GM12878 (cell line): ENCODE data around the gene ATXN7L1. TPM values are rescaled to one million over a fixed set of nuclear protein-coding genes. Genes with fewer than 3 reads are reported as not detected.

Source experiments
- ATAC-seq: fragments of 200-7000 bp; cut with Tn5 transposase; 3 replicates; pipeline ENCODE4 v1.9.1; 2020; ENCODE audit warnings: mild to moderate bottlenecking, moderate library complexity
- BruUV-seq: library from RNA; stranded (reverse); fragments of 400-500 nt; replicated peaks from 2 replicates; lab custom pipeline; 2021; lab: Mats Ljungman, UMichigan
- CTCF ChIA-PET: fragments of 300-600 bp; sonication (Branson Sonifier 250); formaldehyde crosslinking; extraction: SDS; loops from one replicate; lab custom pipeline; 2021; ENCODE audit warnings: inconsistent platforms; lab: Yijun Ruan, JAX
- POLR2A ChIA-PET: fragments of 350-600 bp; formaldehyde crosslinking; extraction: SDS; loops from one replicate; lab custom pipeline; 2021; ENCODE audit warnings: inconsistent platforms; lab: Charles Lee
- RAD21 ChIA-PET: fragments of 300-600 bp; sonication (Branson Sonifier 250); formaldehyde crosslinking; loops from one replicate; lab custom pipeline; 2023; ENCODE audit warnings: antibody characterized with exemption; ENCODE audit not compliant: unreplicated experiment; lab: Charles Lee
- SMC1A ChIA-PET: fragments of 300-600 bp; sonication (Branson Sonifier 250); formaldehyde crosslinking; loops from one replicate; lab custom pipeline; 2023; ENCODE audit not compliant: unreplicated experiment, uncharacterized antibody; lab: Charles Lee
- DNase-seq: peaks from one replicate; pipeline ENCODE4 v3.0.0-alpha.2; 2011; ENCODE audit warnings: low read depth, low spot score
- FAIRE-seq: peaks from 3 replicates; lab custom pipeline; 2011; peaks lifted over from hg19 to GRCh38; lab: Jason Lieb, UNC
- H2AFZ ChIP-seq: 2 replicates; pipeline ENCODE4 v1.6.0; 2011; ENCODE audit warnings: low read depth, low read length, control low read depth; ENCODE audit not compliant: control insufficient read depth
- H3K27ac ChIP-seq: 2 replicates; pipeline ENCODE4 v1.5.1; 2011; ENCODE audit warnings: control low read depth; ENCODE audit not compliant: control insufficient read depth, insufficient read depth
- H3K27me3 ChIP-seq, 2 experiments: replicated peaks in 1 of 2; 2 replicates each; pipeline versions ENCODE4 v1.6.0 to v1.6.1; 2011; ENCODE audit warnings: low read length in 1 of 2; ENCODE audit not compliant: control insufficient read depth in 2 of 2, insufficient read depth in 2 of 2
- H3K36me3 ChIP-seq, 2 experiments: 2 replicates each; pipeline ENCODE4 v1.5.1; 2011; ENCODE audit warnings: low read length in 1 of 2; ENCODE audit not compliant: control insufficient read depth in 2 of 2, insufficient read depth in 2 of 2
- H3K4me1 ChIP-seq: 2 replicates; pipeline ENCODE4 v1.6.1; 2011; ENCODE audit warnings: mild to moderate bottlenecking, low read length, moderate library complexity, mixed read lengths; ENCODE audit not compliant: control insufficient read depth, insufficient read depth
- H3K4me2 ChIP-seq: 2 replicates; pipeline ENCODE4 v1.6.0; 2011; ENCODE audit warnings: control low read depth; ENCODE audit not compliant: control insufficient read depth, insufficient read depth
- H3K4me3 ChIP-seq: fragments of 200-600 bp; sonication (generic); 2 replicates; pipeline ENCODE4 v1.5.1; 2016
- H3K79me2 ChIP-seq: 2 replicates; pipeline ENCODE4 v1.6.0; 2011; ENCODE audit warnings: low read length; ENCODE audit not compliant: control insufficient read depth, insufficient read depth
- H3K9ac ChIP-seq: 2 replicates; pipeline ENCODE4 v1.8.0; 2011; ENCODE audit warnings: low read length, control low read depth, mixed read lengths; ENCODE audit not compliant: control insufficient read depth, insufficient read depth
- H3K9me3 ChIP-seq: replicated peaks from 3 replicates; pipeline ENCODE4 v1.5.1; 2011; ENCODE audit warnings: mild to moderate bottlenecking, low read length; ENCODE audit not compliant: control insufficient read depth, insufficient read depth
- H4K20me1 ChIP-seq: 2 replicates; pipeline ENCODE4 v1.6.0; 2011; ENCODE audit not compliant: control insufficient read depth, insufficient read depth
- EGR1 ChIP-seq, 2 experiments: IDR thresholded peaks; 1 replicate in 1 of 2; 2 replicates in 1 of 2; pipeline ENCODE4 v1.6.1; 2011 to 2012; ENCODE audit warnings: low read depth in 2 of 2, low read length in 2 of 2, borderline replicate concordance in 1 of 2, mild to moderate bottlenecking in 1 of 2, moderate library complexity in 1 of 2
- SMARCA5 ChIP-seq: fragments of 450-650 bp; IDR thresholded peaks from 2 replicates; pipeline ENCODE4 v1.6.1; 2017; ENCODE audit warnings: mild to moderate bottlenecking
- ZNF207 ChIP-seq: fragments of 450-650 bp; IDR thresholded peaks from 2 replicates; pipeline ENCODE4 v1.6.1; 2014; ENCODE audit warnings: antibody characterized with exemption, mild to moderate bottlenecking, borderline replicate concordance
- WGBS: methylation state at CpG from one replicate; pipeline ENCODE4 v1.1.6; 2016; ENCODE audit warnings: low lambda C conversion rate; ENCODE audit not compliant: insufficient replicate concordance, insufficient coverage; ENCODE audit errors: missing lambda C conversion rate; 5-methylcytosine and 5-hydroxymethylcytosine counted together
- in situ Hi-C: fragments of 300-500 bp; cut with MboI; formaldehyde crosslinking; loops from 9 replicates; pipeline ENCODE4 v1.14.3; 2018; ENCODE audit warnings: mixed read lengths
- intact Hi-C: fragments of 100-400 bp; cut with micrococcal nuclease; formaldehyde crosslinking; loops from one replicate; pipeline ENCODE4 v1.14.2; 2022; ENCODE audit not compliant: unreplicated experiment
- polyA plus RNA-seq, 11 experiments: library from polyadenylated mRNA; depleted of rRNA in 4 of 11; unstranded in 6 of 11; stranded (reverse) in 5 of 11; fragments of >200 nt; fragmentation: Nextera tagmentation in 4 of 11; fragmentation: Illumina TruSeq in 1 of 11; extraction: Ambion mirVana in 4 of 11; extraction: Trizol in 1 of 11; gene quantifications; 1 replicate in 1 of 11; 2 replicates in 10 of 11; pipeline versions ENCODE4 v1.2.1 to v1.2.3, GENCODE V29; 2011 to 2016; ENCODE audit warnings: inconsistent platforms in 2 of 11, missing spikeins in 2 of 11, low read depth in 1 of 11
- total RNA-seq, 4 experiments: library from RNA; depleted of rRNA in 3 of 4; stranded (reverse); fragments of >200 nt in 3 of 4; fragmentation: Illumina TruSeq in 1 of 4; extraction: Trizol in 1 of 4; gene quantifications; 2 replicates each; pipeline versions ENCODE4 v1.2.1 to v1.2.3, GENCODE V29; 2013 to 2021

Gene ATXN7L1
- total and polyA plus RNA-seq, 10 of the 15 experiments (the other 5 are each of a cell fraction or from before 2014, with no cell fraction given) = 0.40 to 2.9 (median 1.2) TPM

DNA sequence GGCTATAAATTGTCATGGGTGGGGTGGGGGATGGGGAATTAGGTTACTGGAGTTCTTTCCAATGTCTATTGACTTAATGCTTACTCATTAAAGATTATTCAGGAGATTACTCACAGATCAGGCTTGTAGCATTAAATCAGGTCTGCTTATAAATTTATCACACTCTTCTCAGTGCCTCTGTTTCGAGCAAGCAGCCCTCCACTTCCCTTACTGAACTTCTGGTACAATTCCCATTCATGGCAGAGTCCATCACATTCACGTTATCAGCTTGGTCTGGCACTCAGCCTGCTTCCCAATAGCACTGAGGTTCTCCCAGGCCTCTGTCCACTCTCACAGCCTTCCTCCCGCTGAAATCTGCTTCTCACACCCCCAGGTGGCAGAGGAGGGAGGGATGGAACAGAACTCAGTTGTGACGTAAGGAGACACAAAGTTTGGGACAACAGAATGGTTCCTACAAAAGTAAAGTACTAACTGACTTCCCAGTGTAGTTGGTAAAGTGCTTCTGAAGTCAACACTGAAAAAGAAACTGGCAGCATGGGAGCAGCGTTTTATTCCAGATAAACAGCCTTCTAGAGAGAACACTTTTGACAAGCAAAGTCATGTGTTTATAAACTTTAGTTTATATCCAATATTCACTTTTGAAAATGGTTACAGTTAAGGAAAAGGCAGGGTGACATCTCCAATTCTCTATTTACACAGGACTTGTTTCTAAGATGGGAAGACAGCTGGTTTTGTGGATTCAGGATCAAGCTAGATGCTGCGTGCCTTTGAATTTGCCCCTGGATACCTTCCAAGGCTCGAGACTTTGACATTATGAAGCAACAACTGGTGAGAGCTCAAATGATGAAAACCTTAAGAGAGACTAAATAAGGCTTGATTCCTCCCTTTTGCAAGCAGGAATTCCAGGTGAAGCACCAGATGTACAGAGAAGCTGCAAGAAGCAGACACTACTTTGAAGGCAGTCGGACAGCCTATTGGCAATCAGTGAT, 81.4 kb downstream of the ATXN7L1 start:
- Histone ChIP-seq H3K4me1 (no peaks in the 10 kb centered on the region), H3K4me3 (no peak overlapping the region), H3K27ac (no peak overlapping the region), H3K36me3 (no peaks in the 10 kb centered on the region), H4K20me1 (no peaks in the 10 kb centered on the region)
- intact Hi-C loops = no loop called here
- TF ChIP-seq ZNF207 = no peak
- TF ChIP-seq SMARCA5 = no peak
- no peak for TF ChIP-seq EGR1 (IDR thresholded peaks at IDR 0.05; ENCODE audit: borderline replicate concordance in 1 of 2, low read depth in 2 of 2, low read length in 2 of 2)
- TF ChIP-seq, all 136 proteins: peak for 0
- DNase-seq (no peak), ATAC-seq (no peak), FAIRE-seq (no peak)
- Histone ChIP-seq H3K9ac (no peak overlapping the region), H3K4me2 (no peak overlapping the region), H3K9me3 (no peaks in the 10 kb centered on the region), H3K27me3 (peaks cover 3% of the 10 kb centered on the region in 2 experiments; a peak in 1 of 4 replicates), H3K79me2 (no peaks in the 10 kb centered on the region), H2AFZ (no peak overlapping the region)
- POLR2A ChIA-PET = no interaction called here
- 36% methylated on average over 8 of the region's 8 CpGs for WGBS
- SMC1A ChIA-PET = interaction anchor here (0.8 to 2.4 kb wide), 6 partner anchors 9 to 34 kb away, joined by 3 to 20 read pairs (median 4); no protein-coding TSS in a partner anchor
- in situ Hi-C loops = no loop called here
- BruUV-seq = no TSS peak
- RAD21 ChIA-PET = interaction anchor here (1.0 kb wide), 2 partner anchors 22 to 26 kb away, joined by 3 read pairs; no protein-coding TSS in a partner anchor
- CTCF ChIA-PET = interaction anchor here (1.0 to 2.6 kb wide), 3 partner anchors 9 to 31 kb away, joined by 4 to 5 read pairs (median 4); no protein-coding TSS in a partner anchor
